K562 (cell line): ENCODE data around the gene NMNAT3. TPM values are rescaled to one million over a fixed set of nuclear protein-coding genes. Genes with fewer than 3 reads are reported as not detected.

Experiments
- ATAC-seq: fragments of 200-7000 bp; cut with Tn5 transposase; 3 replicates; pipeline ENCODE4 v1.9.1; 2020; ENCODE audit warnings: moderate library complexity
- BruUV-seq: library from RNA; stranded (reverse); fragments of 400-500 nt; replicated peaks from 2 replicates; lab custom pipeline; 2021; lab: Mats Ljungman, UMichigan
- CTCF ChIA-PET: fragments of 300-600 bp; formaldehyde crosslinking; extraction: SDS; loops from one replicate; lab custom pipeline; 2021; ENCODE audit warnings: low intra/inter-chr PET ratio; lab: Yijun Ruan, JAX
- POLR2A ChIA-PET: fragments of 300-600, 350-650 bp; sonication (Branson Sonifier 250); formaldehyde crosslinking; extraction: SDS; loops from one replicate; lab custom pipeline; 2021; ENCODE audit warnings: antibody characterized with exemption, inconsistent platforms; lab: Yijun Ruan, JAX
- DNase-seq, 4 experiments: peaks; one replicate each; pipeline versions ENCODE4 v3.0.0 to v3.0.0-alpha.2; 2011 to 2018; ENCODE audit warnings: low spot score in 3 of 4, mixed read lengths in 3 of 4; ENCODE audit errors: extremely low read depth in 1 of 4
- FAIRE-seq: peaks from 2 replicates; lab custom pipeline; 2011; peaks lifted over from hg19 to GRCh38; lab: Jason Lieb, UNC
- H2AFZ ChIP-seq: 2 replicates; pipeline ENCODE4 v1.6.0; 2011; ENCODE audit warnings: low read depth, low read length, control low read depth, inconsistent platforms
- H3K27ac ChIP-seq: fragments of 200-600 bp; 3 replicates; pipeline ENCODE4 v1.8.0; 2011; ENCODE audit warnings: low read depth, mild to moderate bottlenecking, control low read depth, inconsistent platforms, low read length, moderate library complexity, mixed read lengths; ENCODE audit errors: extremely low read depth
- H3K27me3 ChIP-seq, 2 experiments: fragments of 300-600 bp in 1 of 2; 2 replicates in 1 of 2; 3 replicates in 1 of 2; pipeline versions ENCODE4 v1.6.0 to v1.8.0; 2011; ENCODE audit warnings: inconsistent platforms in 2 of 2, low read length in 2 of 2, mild to moderate bottlenecking in 1 of 2, mixed read lengths in 1 of 2, moderate library complexity in 1 of 2; ENCODE audit not compliant: control insufficient read depth in 2 of 2, insufficient read depth in 2 of 2
- H3K36me3 ChIP-seq: fragments of 300-600 bp; 3 replicates; pipeline ENCODE4 v1.8.0; 2011; ENCODE audit warnings: mild to moderate bottlenecking, low read length, inconsistent platforms; ENCODE audit not compliant: control insufficient read depth, insufficient read depth
- H3K4me1 ChIP-seq, 2 experiments: fragments of 200-600 bp in 1 of 2; replicated peaks in 1 of 2; 2 replicates in 1 of 2; 3 replicates in 1 of 2; pipeline versions ENCODE4 v1.5.1 to v1.8.0; 2011; ENCODE audit warnings: inconsistent platforms in 2 of 2, low read length in 2 of 2, mild to moderate bottlenecking in 1 of 2, mixed read lengths in 1 of 2, moderate library complexity in 1 of 2; ENCODE audit not compliant: control insufficient read depth in 2 of 2, insufficient read depth in 2 of 2
- H3K4me2 ChIP-seq: 2 replicates; pipeline ENCODE4 v1.6.1; 2011; ENCODE audit warnings: low read length, control low read depth, inconsistent platforms, mixed read lengths; ENCODE audit not compliant: insufficient read depth
- H3K4me3 ChIP-seq: fragments of 200-600 bp; sonication (generic), shearing (Covaris generic); 2 replicates; pipeline ENCODE4 v1.5.1; 2016; ENCODE audit warnings: control low read depth, inconsistent platforms
- H3K79me2 ChIP-seq: fragments of 200-600 bp; 3 replicates; pipeline ENCODE4 v1.8.0; 2011; ENCODE audit warnings: low read length, inconsistent platforms; ENCODE audit not compliant: control insufficient read depth, insufficient read depth
- H3K9ac ChIP-seq, 2 experiments: 2 replicates each; pipeline versions ENCODE4 v1.6.0 to v1.6.1; 2011; ENCODE audit warnings: low read depth in 2 of 2, low read length in 2 of 2, control low read depth in 1 of 2, inconsistent platforms in 1 of 2, mild to moderate bottlenecking in 1 of 2, mixed read lengths in 1 of 2; ENCODE audit not compliant: insufficient read depth in 1 of 2
- H3K9me1 ChIP-seq: one replicate; pipeline ENCODE4 v1.6.0; 2011; ENCODE audit warnings: inconsistent platforms, mild to moderate bottlenecking, low read length, moderate library complexity; ENCODE audit not compliant: control insufficient read depth, insufficient read depth
- H3K9me3 ChIP-seq: replicated peaks from 2 replicates; pipeline ENCODE4 v1.5.1; 2011; ENCODE audit warnings: low read depth, low read length, inconsistent platforms; ENCODE audit not compliant: control insufficient read depth, insufficient read depth
- H4K20me1 ChIP-seq: replicated peaks from 2 replicates; pipeline ENCODE4 v1.6.1; 2011; ENCODE audit warnings: low read length, inconsistent platforms, mixed read lengths; ENCODE audit not compliant: control insufficient read depth, insufficient read depth
- ATF7 ChIP-seq: fragments of 450-650 bp; IDR thresholded peaks from 2 replicates; pipeline ENCODE4 v1.7.1; 2014; ENCODE audit warnings: mild to moderate bottlenecking, moderate library complexity
- E2F8 ChIP-seq: fragments of 450-650 bp; IDR thresholded peaks from 2 replicates; pipeline ENCODE4 v1.7.1; 2018; ENCODE audit warnings: mild to moderate bottlenecking, low read depth; ENCODE audit not compliant: partially characterized antibody
- HCFC1 ChIP-seq: IDR thresholded peaks from 2 replicates; pipeline ENCODE4 v1.6.1; 2012; ENCODE audit warnings: low read depth, low read length, improper control_type of control experiment
- HEY1 ChIP-seq: fragments of 250-450 bp; sonication (Bioruptor Pico); IDR thresholded peaks from 2 replicates; pipeline ENCODE4 v1.5.0; 2020; ENCODE audit warnings: mild to moderate bottlenecking, moderate library complexity, borderline replicate concordance
- LCOR ChIP-seq: sonication (generic); formaldehyde crosslinking; IDR thresholded peaks from 2 replicates; pipeline ENCODE4 v1.8.0; 2022; ENCODE audit warnings: mild to moderate bottlenecking, missing genetic modification reagents
- MXI1 ChIP-seq: IDR thresholded peaks from 2 replicates; pipeline ENCODE4 v1.6.1; 2011; ENCODE audit warnings: low read depth, mild to moderate bottlenecking, improper control_type of control experiment, low read length
- SAP30 ChIP-seq: fragments of 200-600 bp; sonication (generic); IDR thresholded peaks from 2 replicates; pipeline ENCODE4 v1.6.1; 2012; ENCODE audit warnings: borderline replicate concordance, low read depth, mild to moderate bottlenecking, moderate library complexity, low read length, control low read depth, inconsistent platforms; ENCODE audit not compliant: insufficient read depth, poor library complexity, severe bottlenecking
- SLC30A9 ChIP-seq: fragments of 250-450 bp; sonication (Bioruptor Pico); IDR thresholded peaks from 2 replicates; pipeline ENCODE4 v1.8.0; 2022; ENCODE audit warnings: mild to moderate bottlenecking, moderate library complexity
- XRCC4 ChIP-seq: IDR thresholded peaks from one replicate; pipeline ENCODE4 v1.6.1; 2011; ENCODE audit not compliant: insufficient read depth, insufficient read length; ENCODE audit errors: extremely low read depth
- ZNF24 ChIP-seq: fragments of 450-650 bp; IDR thresholded peaks from 2 replicates; pipeline ENCODE4 v1.6.1; 2016
- ZNF253 ChIP-seq: fragments of 250-450 bp; sonication (Bioruptor Pico); conservative IDR thresholded peaks from 2 replicates; pipeline ENCODE4 v1.6.1; 2021; ENCODE audit warnings: mild to moderate bottlenecking
- ZNF436 ChIP-seq: fragments of 250-450, 450-650 bp; sonication (Bioruptor Pico); formaldehyde crosslinking; IDR thresholded peaks from 2 replicates; pipeline ENCODE4 v1.7.0; 2020; ENCODE audit warnings: mild to moderate bottlenecking
- ZNF785 ChIP-seq: fragments of 250-450 bp; sonication (Bioruptor Pico); IDR thresholded peaks from 2 replicates; pipeline ENCODE4 v1.4.0; 2020; ENCODE audit warnings: mild to moderate bottlenecking
- ZSCAN32 ChIP-seq: fragments of 450-650 bp; formaldehyde crosslinking; IDR thresholded peaks from 2 replicates; pipeline ENCODE4 v1.4.0; 2020; ENCODE audit warnings: mild to moderate bottlenecking, moderate library complexity
- WGBS: fragments of 100-300 bp; shearing (Covaris generic); methylation state at CpG from one replicate; pipeline ENCODE4 v1.1.6; 2016; ENCODE audit warnings: low coverage, mixed read lengths; ENCODE audit not compliant: insufficient coverage; ENCODE audit errors: missing lambda C conversion rate; 5-methylcytosine and 5-hydroxymethylcytosine counted together
- in situ Hi-C: fragments of 300-500 bp; cut with MboI; formaldehyde crosslinking; loops from 4 replicates; pipeline ENCODE4 v1.15.0; 2018; ENCODE audit warnings: inconsistent platforms, mixed read lengths
- intact Hi-C: fragments of 100-400 bp; cut with micrococcal nuclease; formaldehyde crosslinking; loops from 2 replicates; pipeline ENCODE4 v1.14.2; 2022
- polyA plus RNA-seq, 8 experiments: library from polyadenylated mRNA; depleted of rRNA in 4 of 8; stranded (reverse) in 5 of 8; unstranded in 3 of 8; fragments of >200 nt; fragmentation: Nextera tagmentation in 2 of 8; fragmentation: Illumina TruSeq in 1 of 8; extraction: Ambion mirVana in 2 of 8; extraction: Trizol in 1 of 8; gene quantifications; 2 replicates each; pipeline versions ENCODE4 v1.2.1 to v1.2.3, GENCODE V29; 2011 to 2014; ENCODE audit warnings: inconsistent platforms in 1 of 8, missing spikeins in 1 of 8
- total RNA-seq, 7 experiments: library from RNA; depleted of rRNA in 6 of 7; stranded (reverse); fragments of >200 nt in 6 of 7; fragmentation: Illumina TruSeq in 2 of 7; extraction: Trizol in 2 of 7; gene quantifications; 2 replicates each; pipeline versions ENCODE4 v1.2.1 to v1.2.3, GENCODE V29; 2011 to 2021; ENCODE audit warnings: low replicate concordance in 1 of 7
- TF ChIP-seq, protein P1 (sequence below): fragments of 450-650 bp; IDR thresholded peaks from 2 replicates; pipeline ENCODE4 v1.6.1; 2016; ENCODE audit warnings: low read depth, mild to moderate bottlenecking, moderate library complexity

The NMNAT3 gene
- total and polyA plus RNA-seq, 9 of the 15 experiments (the other 6 are each of a cell fraction or from before 2014, with no cell fraction given) = 2.3 to 12.5 (median 6.6) TPM

DNA sequence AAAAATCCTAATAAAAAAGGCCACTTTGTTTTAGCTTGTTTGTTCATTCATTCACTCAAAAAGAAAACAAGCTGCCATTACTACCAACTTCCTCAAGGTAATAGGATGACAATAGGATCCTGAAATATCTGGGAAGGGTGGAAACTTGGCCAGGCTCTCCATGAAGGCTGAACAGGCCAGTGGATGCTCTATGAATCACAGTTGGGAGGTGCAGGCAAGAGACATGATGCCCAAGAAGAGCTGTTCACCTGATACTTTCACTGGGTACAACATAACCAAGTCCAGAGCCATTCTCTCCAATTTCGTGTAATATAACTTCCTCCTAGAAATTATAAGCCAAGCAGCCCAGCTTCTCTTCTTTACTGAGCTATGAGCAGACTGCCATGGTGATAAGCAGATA lies 37.3 kb downstream of the NMNAT3 start:
- in situ Hi-C loops = no loop called here
- CTCF ChIA-PET = no interaction called here

DNA sequence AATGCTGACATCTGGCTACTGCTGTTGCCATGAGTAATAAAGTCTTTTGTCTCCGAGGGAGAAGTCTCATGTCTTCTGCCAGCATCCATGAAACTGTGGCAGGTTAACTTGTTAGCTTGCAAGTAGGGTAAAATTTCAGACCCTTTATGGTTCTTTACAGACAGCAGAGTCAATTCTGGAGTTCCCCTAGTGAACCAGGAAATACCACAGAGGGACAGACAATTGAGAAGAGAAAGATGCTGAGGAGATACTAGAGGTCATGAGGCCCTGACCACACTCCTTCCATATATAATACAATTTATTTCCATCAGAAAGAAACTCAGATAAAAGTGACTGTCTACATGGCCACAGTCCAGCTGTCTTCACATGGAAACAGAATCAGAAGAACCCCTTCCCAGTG lies 38.1 kb downstream of the NMNAT3 start:
- DNase-seq (no peak), ATAC-seq (no peak), FAIRE-seq (no peak)
- Histone ChIP-seq H3K4me2 (no peak overlapping the region), H3K27ac (no peak overlapping the region), H3K4me3 (no peak overlapping the region), H2AFZ (no peak overlapping the region), H3K36me3 (no peaks in the 10 kb centered on the region), H3K9ac (no peak overlapping the region), H4K20me1 (no peaks in the 10 kb centered on the region), H3K27me3 (no peaks in the 10 kb centered on the region), H3K9me3 (no peaks in the 10 kb centered on the region), H3K4me1 (no peaks in the 10 kb centered on the region), H3K9me1 (no peaks in the 10 kb centered on the region), H3K79me2 (no peaks in the 10 kb centered on the region)
- BruUV-seq = no TSS peak
- in situ Hi-C loops (no loop called here), intact Hi-C loops (no loop called here)
- 0% methylated on average over 1 of the region's 1 CpG for WGBS
- POLR2A ChIA-PET = interaction anchor here (1.4 kb wide), 1 partner anchor 21 kb away, joined by 4 read pairs; no protein-coding TSS in a partner anchor
- CTCF ChIA-PET = no interaction called here
- TF ChIP-seq HCFC1 (no peak), ZNF253 (no peak), ZNF24 (no peak), MXI1 (no peak), LCOR (CRISPR knock-in tag) (no peak), ZNF436 (no peak), ZNF785 (CRISPR knock-in tag) (no peak), E2F8 (no peak), ATF7 (no peak)
- TF ChIP-seq, protein P1, sequence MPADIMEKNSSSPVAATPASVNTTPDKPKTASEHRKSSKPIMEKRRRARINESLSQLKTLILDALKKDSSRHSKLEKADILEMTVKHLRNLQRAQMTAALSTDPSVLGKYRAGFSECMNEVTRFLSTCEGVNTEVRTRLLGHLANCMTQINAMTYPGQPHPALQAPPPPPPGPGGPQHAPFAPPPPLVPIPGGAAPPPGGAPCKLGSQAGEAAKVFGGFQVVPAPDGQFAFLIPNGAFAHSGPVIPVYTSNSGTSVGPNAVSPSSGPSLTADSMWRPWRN = no peak

More for the DNA sequence above, 37.3 kb downstream of the NMNAT3 start:
- Histone ChIP-seq H3K36me3 (no peaks in the 10 kb centered on the region), H3K27me3 (no peaks in the 10 kb centered on the region), H3K9me1 (no peaks in the 10 kb centered on the region), H3K9me3 (no peaks in the 10 kb centered on the region), H3K4me2 (no peak overlapping the region), H4K20me1 (no peaks in the 10 kb centered on the region), H2AFZ (no peak overlapping the region), H3K79me2 (no peaks in the 10 kb centered on the region), H3K27ac (no peak overlapping the region), H3K9ac (no peak overlapping the region), H3K4me3 (no peak overlapping the region), H3K4me1 (no peaks in the 10 kb centered on the region)
- BruUV-seq = no TSS peak
- FAIRE-seq (no peak), DNase-seq (no peak), ATAC-seq (no peak)
- WGBS = 0% methylated on average over 1 of the region's 1 CpG
- TF ChIP-seq SAP30 (no peak), HEY1 (CRISPR knock-in tag) (no peak), SLC30A9 (CRISPR knock-in tag) (no peak), ZSCAN32 (CRISPR knock-in tag) (no peak), XRCC4 (no peak)
- POLR2A ChIA-PET = interaction anchor here (0.9 kb wide), 1 partner anchor 20 kb away, joined by 3 read pairs; no protein-coding TSS in a partner anchor
- intact Hi-C loops = no loop called here
